Measurements from ENCODE around the gene NKX6-2. TPM values are rescaled to one million over a fixed set of nuclear protein-coding genes. Genes with fewer than 3 reads are reported as not detected.
"Not testable (repeated sequence)": the region's sequence is repeated elsewhere in the genome, so short reads cannot be mapped to it uniquely, and the experiment has no call there.

The NKX6-2 gene
- polyA plus RNA-seq, 4 donors, result 6.4 to 8.4 (median 7.2) TPM

- no peak for DNase-seq (ENCODE audit: low read depth in 4 of 4, low spot score in 3 of 4)
Measured at GRCh38 chr10:132783940-132784865, 1.7 kb downstream of the NKX6-2 start.

- DNase-seq (ENCODE audit: low read depth in 4 of 4, low spot score in 3 of 4), result no peak
Measured at GRCh38 chr10:132783165-132783939, 2.6 kb downstream of the NKX6-2 start.

GRCh38 chr10:132781556-132781955, 4.4 kb downstream of the NKX6-2 start:
- no peak for DNase-seq (ENCODE audit: low read depth in 4 of 4, low spot score in 3 of 4)

GRCh38 chr10:132780356-132780755, 5.6 kb downstream of the NKX6-2 start:
- no peak for DNase-seq (ENCODE audit: low read depth in 4 of 4, low spot score in 3 of 4)

- no peak for DNase-seq (ENCODE audit: low read depth in 4 of 4, low spot score in 3 of 4)
Measured at GRCh38 chr10:132779549-132780294, 6.2 kb downstream of the NKX6-2 start.

GRCh38 chr10:132777441-132777840, 8.5 kb downstream of the NKX6-2 start:
- no peak for DNase-seq (ENCODE audit: low read depth in 4 of 4, low spot score in 3 of 4)

GRCh38 chr10:132776821-132777220, 9.1 kb downstream of the NKX6-2 start:
- no peak for DNase-seq (ENCODE audit: low read depth in 4 of 4, low spot score in 3 of 4)

DNA sequence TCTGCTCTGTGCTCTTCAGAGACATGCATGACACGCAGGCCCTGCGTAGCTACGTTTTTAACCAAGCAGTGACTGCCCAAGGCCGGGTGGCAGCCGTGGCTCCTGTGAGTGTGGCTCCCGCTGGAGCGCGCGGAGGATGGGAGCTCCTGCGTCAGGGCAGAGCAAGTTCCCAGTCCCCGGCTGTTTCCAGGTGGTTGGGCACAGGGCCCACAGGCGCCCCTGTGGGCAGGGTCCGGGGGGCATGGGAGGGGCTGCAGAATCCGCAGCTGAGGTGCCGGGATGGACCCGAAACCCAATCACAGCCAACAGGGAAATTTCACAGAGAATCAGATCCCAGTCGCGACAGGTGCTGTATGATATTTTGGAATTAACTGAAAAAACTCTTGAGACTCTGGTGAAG, 9.8 kb downstream of the NKX6-2 start:
- DNase-seq (ENCODE audit: low read depth in 4 of 4, low spot score in 3 of 4), result no peak

DNA sequence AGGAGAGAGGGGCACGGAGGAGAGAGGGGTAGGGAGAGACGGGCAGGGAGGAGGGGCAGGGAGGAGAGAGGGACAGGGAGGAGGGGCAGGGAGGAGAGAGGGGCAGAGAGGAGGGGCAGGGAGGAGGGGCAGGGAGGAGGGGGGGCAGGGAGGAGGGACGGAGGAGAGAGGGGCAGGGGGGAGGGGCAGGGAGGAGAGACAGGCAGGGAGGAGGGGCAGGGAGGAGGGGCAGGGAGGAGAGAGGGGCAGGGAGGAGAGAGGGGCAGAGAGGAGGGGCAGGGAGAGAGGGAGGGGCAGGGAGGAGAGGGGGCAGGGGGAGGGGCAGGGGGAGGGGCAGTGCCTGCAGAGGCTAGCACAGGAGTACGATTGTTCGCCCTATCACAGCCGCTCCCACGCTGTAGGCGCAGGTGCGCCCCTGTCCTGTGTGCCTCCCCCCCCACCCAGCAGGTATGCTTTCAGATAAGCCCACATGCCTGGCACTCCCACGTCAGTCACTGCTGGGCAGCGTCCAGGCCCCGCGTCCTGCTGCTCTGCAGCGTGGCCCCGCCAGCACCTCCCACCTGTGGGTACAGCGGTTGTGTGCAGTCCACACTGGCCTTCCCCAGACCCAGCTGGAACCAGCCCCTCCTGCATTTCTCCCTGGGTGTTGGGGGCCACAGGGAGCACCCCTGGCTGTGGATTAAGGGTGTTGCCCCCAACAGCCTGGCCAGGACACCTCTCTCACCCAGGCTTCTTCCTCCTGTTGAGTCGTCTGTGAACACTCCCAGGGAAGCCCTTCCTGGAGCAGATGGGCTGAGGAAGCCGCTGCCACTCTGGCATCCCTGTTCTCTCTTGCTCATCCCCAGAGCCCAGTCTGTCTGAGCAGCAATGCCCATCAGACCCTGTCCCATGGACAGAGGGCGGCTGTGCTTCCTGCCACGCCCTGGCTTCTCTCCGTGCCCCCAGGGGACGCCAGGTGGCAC, 10.8 kb downstream of the NKX6-2 start:
- DNase-seq (ENCODE audit: low read depth in 4 of 4, low spot score in 3 of 4), result no peak

DNA sequence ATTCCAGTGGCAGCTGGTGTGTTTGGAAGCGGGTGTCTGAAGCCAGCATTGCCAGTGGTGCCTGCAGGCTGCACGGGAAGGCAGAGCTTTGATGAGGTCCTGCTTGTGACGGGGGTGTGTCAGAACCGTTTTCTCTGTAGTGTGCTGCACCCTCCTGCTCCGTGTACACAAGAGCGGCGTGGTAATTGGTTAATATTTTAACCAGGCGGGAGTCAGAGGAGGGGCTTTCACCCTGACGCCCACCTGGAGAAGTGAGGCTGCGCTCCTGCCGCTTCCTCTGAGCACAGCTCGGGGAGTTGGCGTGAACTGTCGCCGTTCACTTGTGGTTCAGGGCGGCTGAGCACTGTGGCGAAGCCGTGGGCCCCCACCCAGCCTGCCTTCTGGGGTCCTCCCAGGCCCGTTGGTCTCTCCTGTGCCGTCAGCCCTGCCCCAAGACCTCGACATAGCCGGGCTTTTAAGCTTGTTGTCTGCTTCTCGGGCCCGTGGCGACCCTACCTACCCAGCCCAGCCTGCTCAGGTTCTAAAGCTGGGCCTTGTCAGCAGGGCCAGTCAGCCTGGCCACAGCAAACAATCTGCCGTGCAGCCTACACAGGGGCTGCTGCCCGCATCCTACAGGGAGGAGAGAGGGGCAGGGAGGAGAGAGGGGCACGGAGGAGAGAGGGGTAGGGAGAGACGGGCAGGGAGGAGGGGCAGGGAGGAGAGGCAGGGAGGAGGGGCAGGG, 11.6 kb downstream of the NKX6-2 start:
- DNase-seq (ENCODE audit: low read depth in 4 of 4, low spot score in 3 of 4), result no peak

DNA sequence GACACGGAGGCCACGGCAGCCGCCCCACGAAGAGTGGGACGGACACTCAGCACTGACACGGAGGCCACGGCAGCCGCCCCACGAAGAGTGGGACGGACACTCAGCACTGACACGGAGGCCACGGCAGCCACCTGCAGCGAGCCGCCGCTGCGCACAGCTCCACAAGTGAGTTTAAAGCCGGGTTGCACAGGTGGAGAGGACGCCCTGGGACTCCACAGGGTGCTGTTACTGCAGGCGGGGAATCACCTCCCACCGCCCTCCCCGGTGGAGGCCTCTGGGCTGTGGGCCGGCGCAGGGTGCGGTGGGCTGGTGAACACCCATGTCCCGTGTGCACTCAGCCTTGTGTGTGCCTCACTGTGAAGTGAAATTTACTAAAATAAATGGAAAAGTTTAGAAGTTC, 13.1 kb downstream of the NKX6-2 start:
- DNase-seq (ENCODE audit: low read depth in 4 of 4, low spot score in 3 of 4), result not testable (repeated sequence)

DNA sequence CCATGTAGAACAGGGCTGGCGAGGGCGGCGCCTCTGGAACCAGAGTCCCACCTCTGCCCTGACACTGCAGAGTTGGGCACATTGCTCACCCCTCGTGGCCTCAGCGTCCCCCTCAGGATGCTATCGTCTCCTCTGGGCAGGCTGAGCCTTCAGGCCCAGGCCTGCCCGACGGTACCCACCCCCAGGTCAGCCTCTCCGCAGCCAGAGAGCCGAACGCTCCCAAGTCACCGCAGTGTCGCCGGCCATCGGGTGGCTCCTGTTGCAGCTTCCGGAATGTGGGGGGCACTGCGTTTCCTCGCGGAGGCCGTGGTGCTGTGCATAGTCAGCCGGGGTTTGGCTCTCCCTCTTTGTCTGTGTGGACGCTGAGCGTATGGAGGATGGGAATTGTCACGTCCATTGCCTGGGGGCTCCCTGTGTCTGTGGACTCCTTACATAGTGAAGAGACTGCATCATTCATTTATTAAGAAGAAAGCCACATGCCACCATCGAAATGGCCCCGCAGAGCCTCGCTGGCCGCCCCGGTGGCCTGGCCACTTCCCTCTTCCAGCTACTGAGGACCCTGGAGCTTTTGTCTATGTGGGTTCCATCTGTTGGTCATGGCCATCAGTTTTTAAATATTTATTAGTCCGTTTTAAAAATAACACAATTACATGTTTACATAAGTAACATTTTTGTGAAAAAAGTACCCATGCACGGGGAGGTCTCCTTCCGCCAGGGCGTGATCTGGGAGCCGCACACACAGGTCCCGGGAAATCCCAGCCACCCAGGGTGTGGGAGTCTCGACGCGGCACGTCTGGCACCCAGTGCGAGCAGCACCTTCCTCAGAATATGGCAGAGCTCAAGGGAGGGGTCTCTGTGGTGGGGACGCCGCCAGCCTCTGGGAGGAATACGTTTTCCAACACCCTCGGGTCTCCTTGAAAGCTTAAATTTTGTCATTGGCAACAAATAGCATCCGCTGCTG, 15.6 kb downstream of the NKX6-2 start:
- DNase-seq (ENCODE audit: low read depth in 4 of 4, low spot score in 3 of 4), result no peak

- DNase-seq (ENCODE audit: low read depth in 4 of 4, low spot score in 3 of 4), result no peak
Measured at GRCh38 chr10:132768346-132769248, 17.4 kb downstream of the NKX6-2 start.

DNA sequence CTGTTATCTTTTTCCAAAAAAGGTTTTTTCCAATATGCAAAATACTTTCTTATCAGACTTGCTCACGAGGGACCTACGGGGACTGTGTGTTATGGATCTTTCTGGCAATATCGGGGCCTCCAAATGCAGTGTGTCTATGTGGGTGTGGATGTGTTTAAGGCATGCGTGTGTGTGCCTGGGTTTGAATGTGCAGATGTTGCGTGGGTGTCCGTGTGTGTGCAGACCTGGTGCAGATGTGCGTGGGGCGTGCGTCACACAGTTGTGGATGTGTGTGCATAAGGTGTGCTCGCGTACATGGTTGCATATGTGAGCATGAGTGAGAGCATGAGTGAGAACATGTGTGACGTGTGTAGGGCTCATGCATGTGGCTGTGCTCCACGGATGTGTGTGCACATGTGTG, 19.7 kb downstream of the NKX6-2 start:
- DNase-seq (ENCODE audit: low read depth in 4 of 4, low spot score in 3 of 4), result no peak

GRCh38 chr10:132765435-132765834, 20.5 kb downstream of the NKX6-2 start:
- no peak for DNase-seq (ENCODE audit: low read depth in 4 of 4, low spot score in 3 of 4)

GRCh38 chr10:132764108-132764507, 21.8 kb downstream of the NKX6-2 start:
- no peak for DNase-seq (ENCODE audit: low read depth in 4 of 4, low spot score in 3 of 4)

DNA sequence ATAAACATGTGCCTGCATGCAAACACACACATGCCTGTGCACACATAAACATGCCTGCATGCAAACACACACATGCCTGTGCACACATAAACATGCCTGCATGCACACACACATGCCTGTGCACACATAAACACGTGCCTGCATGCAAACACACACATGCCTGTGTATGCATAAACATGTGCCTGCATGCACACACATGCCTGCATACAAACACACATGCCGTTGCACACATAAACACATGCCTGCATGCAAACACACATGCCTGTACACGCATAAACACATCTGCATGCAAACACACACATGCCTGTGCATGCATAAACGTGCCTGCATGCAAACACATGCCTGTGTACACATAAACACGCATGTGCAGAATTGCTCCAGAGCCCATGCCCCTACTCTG, 22.4 kb downstream of the NKX6-2 start:
- no peak for DNase-seq (ENCODE audit: low read depth in 4 of 4, low spot score in 3 of 4)

Data from right renal pelvis (tissue), 4 donors.